Fibroblast of lung (primary cell): ENCODE measurements around the gene GIGYF2. TPM values are rescaled to one million over a fixed set of nuclear protein-coding genes. Genes with fewer than 3 reads are reported as not detected.

Experiments used
- DNase-seq, 2 donors: peaks; one replicate each; pipeline versions ENCODE4 v3.0.0 to v3.0.0-alpha.2; 2010; ENCODE audit warnings: low read depth in 2 of 2
- H2AFZ ChIP-seq: 2 replicates; pipeline ENCODE4 v1.5.1; 2012; ENCODE audit warnings: low read length, control low read depth, inconsistent platforms
- H3K27ac ChIP-seq: 2 replicates; pipeline ENCODE4 v1.5.1; 2011; ENCODE audit warnings: low read length, control low read depth; ENCODE audit not compliant: insufficient read depth
- H3K27me3 ChIP-seq: 2 replicates; pipeline ENCODE4 v1.5.1; 2011; ENCODE audit warnings: mild to moderate bottlenecking, low read length; ENCODE audit not compliant: control insufficient read depth, insufficient read depth
- H3K36me3 ChIP-seq: 2 replicates; pipeline ENCODE4 v1.5.1; 2011; ENCODE audit warnings: low read length; ENCODE audit not compliant: control insufficient read depth, insufficient read depth
- H3K4me1 ChIP-seq: 2 replicates; pipeline ENCODE4 v1.5.1; 2011; ENCODE audit warnings: low read length; ENCODE audit not compliant: control insufficient read depth, insufficient read depth; ENCODE audit errors: extremely low read depth
- H3K4me2 ChIP-seq: 2 replicates; pipeline ENCODE4 v1.5.1; 2011; ENCODE audit warnings: low read length, control low read depth; ENCODE audit not compliant: insufficient read depth; ENCODE audit errors: extremely low read depth
- H3K4me3 ChIP-seq, 4 experiments: fragments of 200-600 bp in 1 of 4; sonication (generic) in 1 of 4; replicated peaks in 1 of 4; 2 replicates each; pipeline ENCODE4 v1.5.1; 2011 to 2016; ENCODE audit warnings: low read length in 4 of 4, low read depth in 3 of 4, mild to moderate bottlenecking in 3 of 4, control low read depth in 2 of 4, inconsistent platforms in 1 of 4, mixed read lengths in 1 of 4; ENCODE audit not compliant: insufficient read depth in 1 of 4; ENCODE audit errors: control extremely low read depth in 1 of 4
- H3K79me2 ChIP-seq: 2 replicates; pipeline ENCODE4 v1.5.1; 2012; ENCODE audit warnings: mild to moderate bottlenecking, low read length, inconsistent platforms; ENCODE audit not compliant: control insufficient read depth, insufficient read depth
- H3K9ac ChIP-seq: 2 replicates; pipeline ENCODE4 v1.5.1; 2011; ENCODE audit warnings: mild to moderate bottlenecking, low read length, control low read depth; ENCODE audit not compliant: insufficient read depth
- H3K9me3 ChIP-seq: 2 replicates; pipeline ENCODE4 v1.5.1; 2012; ENCODE audit warnings: low read depth, low read length; ENCODE audit not compliant: control insufficient read depth, insufficient read depth
- H4K20me1 ChIP-seq: 2 replicates; pipeline ENCODE4 v1.5.1; 2011; ENCODE audit warnings: low read length; ENCODE audit not compliant: control insufficient read depth, insufficient read depth; ENCODE audit errors: extremely low read depth
- CTCF ChIP-seq, 2 donors: IDR thresholded peaks in 1 of 2; conservative IDR thresholded peaks in 1 of 2; 1 replicate in 1 of 2; 2 replicates in 1 of 2; pipeline ENCODE4 v1.5.1; 2011 to 2012; ENCODE audit warnings: low read length in 2 of 2, control low read depth in 1 of 2, inconsistent platforms in 1 of 2, low read depth in 1 of 2, mild to moderate bottlenecking in 1 of 2
- EZH2 ChIP-seq: IDR thresholded peaks from 2 replicates; pipeline ENCODE4 v1.5.1; 2012; ENCODE audit warnings: low read length, control low read depth, mild to moderate bottlenecking; ENCODE audit errors: missing control alignments
- polyA plus RNA-seq, 2 donors: library from polyadenylated mRNA; depleted of rRNA in 1 of 2; stranded (reverse) in 1 of 2; unstranded in 1 of 2; fragments of >200 nt; gene quantifications; 2 replicates each; pipeline ENCODE4 v1.2.1, GENCODE V29; 2011 to 2012; ENCODE audit warnings: missing spikeins in 1 of 2
- total RNA-seq: library from RNA; depleted of rRNA; stranded (reverse); fragments of >200 nt; gene quantifications from 2 replicates; pipeline ENCODE4 v1.2.1, GENCODE V29; 2014

The GIGYF2 gene
- total and polyA plus RNA-seq, 2 donors (not counting 1 experiment from before 2014, with no cell fraction given), result 31.1 to 64.7 TPM

DNA sequence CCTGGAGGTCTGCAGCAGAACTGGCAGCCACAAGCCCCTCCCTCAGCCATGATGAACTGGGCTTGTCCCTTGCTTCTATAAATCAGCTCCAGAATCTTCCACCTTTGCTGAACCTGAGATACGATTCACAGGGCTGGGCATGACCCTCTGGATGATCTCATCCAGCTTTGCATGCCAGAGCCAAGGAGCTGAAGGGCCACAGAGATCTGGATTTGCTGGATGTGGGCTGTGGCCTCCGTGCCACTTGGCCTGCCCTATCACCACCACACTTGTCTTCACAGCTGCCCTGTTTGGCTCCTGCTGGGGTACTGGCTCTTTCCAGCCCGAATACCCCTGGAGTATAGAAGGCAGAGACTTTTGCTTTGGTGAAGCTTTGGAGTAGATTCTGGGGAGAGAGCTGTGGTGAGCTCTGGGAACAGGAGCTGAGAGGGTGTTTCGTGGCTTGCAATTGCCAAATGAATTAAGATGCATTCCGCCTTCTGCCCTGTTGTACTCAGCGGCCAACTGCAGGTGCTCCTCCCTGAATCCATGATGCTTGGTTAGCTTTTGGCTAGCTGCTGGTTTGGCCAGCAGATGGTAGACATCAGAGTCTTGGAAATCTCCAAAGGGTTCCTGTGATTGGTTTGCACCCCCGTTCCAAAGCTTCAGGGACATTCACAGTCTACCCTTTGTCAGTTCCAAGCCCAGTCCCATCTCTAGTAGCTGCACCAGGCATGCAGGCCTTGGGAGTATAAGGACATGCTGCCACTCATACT lies 30.9 kb upstream of the GIGYF2 start:
- TF ChIP-seq CTCF (conservative IDR thresholded peaks at IDR 0.05 in 1 of 2, IDR thresholded peaks at IDR 0.05 in 1 of 2; ENCODE audit: low read depth in 1 of 2, low read length in 2 of 2), result no peak
- TF ChIP-seq EZH2, result no peak
- Histone ChIP-seq H3K4me2 (no peak overlapping the region), H3K27ac (no peak overlapping the region), H2AFZ (no peak overlapping the region), H3K36me3 (no peaks in the 10 kb centered on the region), H3K4me3 (no peak overlapping the region), H3K9me3 (no peaks in the 10 kb centered on the region), H3K79me2 (no peaks in the 10 kb centered on the region), H3K4me1 (no peaks in the 10 kb centered on the region), H3K9ac (no peak overlapping the region), H3K27me3 (no peaks in the 10 kb centered on the region), H4K20me1 (no peaks in the 10 kb centered on the region)
- no peak for DNase-seq

GRCh38 chr2:232667989-232668583 lies 29.0 kb upstream of the GIGYF2 start:
- no peak overlapping the region for H3K4me3 ChIP-seq
- no peak overlapping the region for H3K27ac ChIP-seq
- no peaks in the 10 kb centered on the region for H3K9me3 ChIP-seq
- H4K20me1 ChIP-seq, result no peaks in the 10 kb centered on the region
- no peak overlapping the region for H3K9ac ChIP-seq
- DNase-seq, result peak in 1 of 2 donors; percentile 25
- H3K4me1 ChIP-seq, result no peaks in the 10 kb centered on the region
- no peaks in the 10 kb centered on the region for H3K79me2 ChIP-seq
- TF ChIP-seq CTCF (conservative IDR thresholded peaks at IDR 0.05 in 1 of 2, IDR thresholded peaks at IDR 0.05 in 1 of 2; ENCODE audit: low read depth in 1 of 2, low read length in 2 of 2), result no peak
- no peak for TF ChIP-seq EZH2
- H3K27me3 ChIP-seq, result no peaks in the 10 kb centered on the region
- H2AFZ ChIP-seq, result no peak overlapping the region
- H3K4me2 ChIP-seq, result no peak overlapping the region
- H3K36me3 ChIP-seq, result no peaks in the 10 kb centered on the region

- Histone ChIP-seq H3K36me3 (no peaks in the 10 kb centered on the region), H2AFZ (no peak overlapping the region), H3K9ac (no peak overlapping the region), H3K9me3 (no peaks in the 10 kb centered on the region), H3K4me3 (no peak overlapping the region), H3K79me2 (no peaks in the 10 kb centered on the region), H4K20me1 (no peaks in the 10 kb centered on the region), H3K4me2 (no peak overlapping the region), H3K27me3 (no peaks in the 10 kb centered on the region), H3K27ac (no peak overlapping the region), H3K4me1 (no peaks in the 10 kb centered on the region)
- DNase-seq, result peak; percentile 13 to 21
- peak; percentile 40 to 56 for TF ChIP-seq CTCF (conservative IDR thresholded peaks at IDR 0.05 in 1 of 2, IDR thresholded peaks at IDR 0.05 in 1 of 2; ENCODE audit: low read depth in 1 of 2, low read length in 2 of 2)
- TF ChIP-seq EZH2, result no peak
Measured at GRCh38 chr2:232668805-232669444, 28.2 kb upstream of the GIGYF2 start.
